ENCODE results near the gene ZBTB9.

Gene ZBTB9

GRCh38 chr6:33418690-33419291 lies 35.6 kb upstream of the ZBTB9 start:
- peak; percentile 80 for DNase-seq

GRCh38 chr6:33419580-33420490 lies 34.5 kb upstream of the ZBTB9 start, which contains the start of gene SYNGAP1:
Gene SYNGAP1, plus strand, starts transcription at chr6:33420065. Its CDS starts 200 bp downstream, at chr6:33420265.
- DNase-seq = no peak

- DNase-seq = no peak
Observed at GRCh38 chr6:33420491-33421343, 33.7 kb upstream of the ZBTB9 start.

GRCh38 chr6:33421344-33421643 lies 33.1 kb upstream of the ZBTB9 start:
- no peak for DNase-seq

- DNase-seq = no peak
Observed at GRCh38 chr6:33423777-33424176, 30.6 kb upstream of the ZBTB9 start.

GRCh38 chr6:33424855-33425667 lies 29.3 kb upstream of the ZBTB9 start:
- no peak for DNase-seq

GRCh38 chr6:33425668-33426577 lies 28.5 kb upstream of the ZBTB9 start:
- peak; percentile 79 for DNase-seq

GRCh38 chr6:33426590-33427511 lies 27.5 kb upstream of the ZBTB9 start:
- DNase-seq = peak; percentile 56

- peak; percentile 62 for DNase-seq
Observed at GRCh38 chr6:33427585-33428223, 26.7 kb upstream of the ZBTB9 start.

- DNase-seq = peak; percentile 45
Observed at GRCh38 chr6:33428224-33428965, 26.0 kb upstream of the ZBTB9 start.

GRCh38 chr6:33428966-33429749 lies 25.2 kb upstream of the ZBTB9 start:
- no peak for DNase-seq

- peak; percentile 42 for DNase-seq
Observed at GRCh38 chr6:33429750-33430052, 24.7 kb upstream of the ZBTB9 start.

GRCh38 chr6:33430334-33430733 lies 24.0 kb upstream of the ZBTB9 start:
- DNase-seq = no peak

GRCh38 chr6:33430991-33431879 lies 23.1 kb upstream of the ZBTB9 start:
- DNase-seq = peak; percentile 81

GRCh38 chr6:33431880-33432541 lies 22.4 kb upstream of the ZBTB9 start:
- no peak for DNase-seq

- no peak for DNase-seq
Observed at GRCh38 chr6:33432546-33432945, 21.8 kb upstream of the ZBTB9 start.
